GM18520 (cell line): Measurements from ENCODE around the gene THSD4.

Experiments
- ATAC-seq: cut with Tn5 transposase; IDR thresholded peaks from one replicate; pipeline ENCODE4 v1.9.1; 2021; ENCODE audit not compliant: unreplicated experiment

THSD4 gene

GRCh38 chr15:71730277-71731144 is 615.2 kb downstream of the THSD4 start:
- ATAC-seq = no peak

GRCh38 chr15:71732636-71733035 is 617.4 kb downstream of the THSD4 start:
- no peak for ATAC-seq

DNA sequence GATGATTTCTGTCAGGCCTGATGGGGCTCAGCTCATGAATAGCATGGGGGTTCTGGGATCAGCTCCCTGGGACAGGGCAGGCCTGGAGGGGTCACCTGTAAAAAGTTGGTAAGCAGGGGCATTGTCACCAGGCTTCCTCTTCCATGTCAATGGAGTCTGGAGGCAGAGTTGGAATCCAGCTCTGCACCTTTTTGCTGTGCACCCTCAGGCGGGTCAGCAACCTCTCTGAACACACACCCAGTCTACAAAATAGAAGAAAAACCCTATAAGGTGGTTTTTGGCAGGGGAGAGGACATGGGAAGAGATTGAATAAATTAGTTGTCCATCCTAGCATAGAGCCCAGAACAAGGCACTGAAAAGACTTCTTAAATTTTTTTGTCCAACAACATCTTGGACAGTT is 617.9 kb downstream of the THSD4 start:
- no peak for ATAC-seq

GRCh38 chr15:71734709-71735384 is 619.6 kb downstream of the THSD4 start:
- ATAC-seq = no peak

DNA sequence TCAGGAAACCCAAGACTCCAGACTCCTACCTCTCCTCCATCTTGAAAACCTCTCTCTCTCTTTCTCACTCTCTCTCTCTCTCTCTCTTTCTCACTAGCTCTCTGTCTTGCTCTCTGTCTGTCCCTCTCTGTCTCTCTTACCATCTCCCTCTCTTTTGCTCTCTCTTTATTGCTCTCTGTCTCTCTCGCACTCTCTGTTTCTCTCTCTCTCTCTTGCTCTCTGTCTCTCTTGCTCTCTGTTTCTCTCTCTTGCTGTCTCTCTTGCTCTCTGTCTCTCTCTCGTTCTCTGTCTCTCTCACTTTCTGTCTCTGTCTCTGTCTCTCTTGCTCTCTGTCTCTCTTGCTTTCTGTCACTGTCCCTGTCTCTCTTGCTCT is 620.1 kb downstream of the THSD4 start:
- no peak for ATAC-seq

- no peak for ATAC-seq
Observed at GRCh38 chr15:71736286-71736947, 621.1 kb downstream of the THSD4 start.

DNA sequence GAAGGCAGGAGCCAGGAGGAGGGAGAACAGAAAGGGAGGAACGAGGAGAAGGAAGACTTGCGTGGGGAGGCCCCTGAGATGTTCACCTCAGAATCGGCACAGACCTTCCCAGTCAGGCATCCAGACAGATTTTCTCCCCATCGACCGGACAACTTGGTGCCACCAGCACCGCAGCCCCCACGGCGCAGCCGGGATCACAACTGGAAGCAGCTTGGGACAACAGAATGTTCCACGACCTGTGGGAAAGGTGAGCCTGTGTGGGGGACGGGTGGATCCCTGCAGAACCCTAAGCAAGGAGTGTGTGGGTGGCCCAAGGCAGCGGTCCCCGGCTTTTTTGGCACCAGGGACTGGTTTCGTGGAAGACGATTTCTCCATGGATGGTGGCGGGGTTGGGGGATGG is 622.5 kb downstream of the THSD4 start:
- ATAC-seq = no peak

DNA sequence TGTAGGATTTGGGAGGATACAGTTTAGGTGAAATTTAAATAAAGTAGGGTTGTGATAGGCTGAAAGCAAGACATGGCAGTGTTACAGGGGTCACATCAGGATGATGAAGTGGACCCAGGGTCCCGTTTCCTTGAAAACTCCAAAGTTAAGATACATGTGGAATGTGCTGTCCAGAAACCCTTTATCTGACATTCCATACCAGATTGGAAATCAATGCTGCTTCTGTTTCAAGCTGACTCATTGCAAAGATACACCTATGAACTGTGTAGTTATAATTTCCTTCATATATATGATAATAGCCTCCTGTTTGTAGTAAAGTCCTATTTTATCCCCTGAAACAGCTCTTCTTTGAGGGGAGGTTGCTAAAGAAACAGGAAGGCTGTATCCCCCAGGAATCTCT is 624.1 kb downstream of the THSD4 start:
- ATAC-seq = no peak

GRCh38 chr15:71742964-71743363 is 627.7 kb downstream of the THSD4 start:
- ATAC-seq = no peak

DNA sequence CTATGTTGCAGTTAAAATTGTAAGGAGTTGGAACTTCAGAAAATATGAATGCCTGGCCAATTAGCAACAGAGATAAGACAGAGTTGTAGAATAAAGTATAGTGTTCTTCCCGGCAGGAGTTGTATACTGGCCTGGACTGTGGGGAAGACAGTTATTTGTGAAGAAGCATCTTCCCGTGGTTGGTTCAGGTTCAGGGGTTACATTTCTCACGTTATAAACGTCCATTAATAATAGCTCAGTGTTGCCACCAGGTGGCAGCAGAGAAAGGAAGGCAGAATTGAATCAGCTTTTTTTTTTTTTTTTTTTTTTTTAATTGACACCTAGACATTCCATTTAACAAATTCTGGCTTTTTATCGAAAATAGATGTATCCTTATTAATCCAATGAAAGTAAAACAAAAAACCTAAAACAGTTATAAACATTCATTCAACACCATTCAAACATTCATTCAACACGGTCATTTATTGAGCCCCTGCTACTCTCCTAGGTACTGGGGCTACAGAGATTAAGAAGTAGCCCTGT is 628.7 kb downstream of the THSD4 start:
- ATAC-seq = no peak

DNA sequence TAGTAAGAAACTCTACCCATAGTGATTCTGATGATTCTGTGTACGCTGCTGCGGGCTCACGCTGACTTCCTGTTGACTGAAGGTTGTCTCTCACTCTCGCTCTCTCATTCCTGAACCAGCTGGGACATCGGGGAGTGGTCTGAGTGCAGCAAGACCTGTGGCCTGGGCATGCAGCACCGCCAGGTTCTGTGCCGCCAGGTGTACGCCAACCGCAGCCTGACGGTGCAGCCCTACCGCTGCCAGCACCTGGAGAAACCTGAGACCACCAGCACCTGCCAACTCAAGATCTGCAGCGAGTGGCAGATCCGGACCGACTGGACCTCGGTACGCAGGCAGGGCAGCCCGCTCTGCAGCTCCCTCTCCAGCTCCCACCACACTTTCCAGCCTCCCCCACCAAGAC is 631.4 kb downstream of the THSD4 start:
- no peak for ATAC-seq

GRCh38 chr15:71747128-71748083 is 632.1 kb downstream of the THSD4 start:
- ATAC-seq = no peak

DNA sequence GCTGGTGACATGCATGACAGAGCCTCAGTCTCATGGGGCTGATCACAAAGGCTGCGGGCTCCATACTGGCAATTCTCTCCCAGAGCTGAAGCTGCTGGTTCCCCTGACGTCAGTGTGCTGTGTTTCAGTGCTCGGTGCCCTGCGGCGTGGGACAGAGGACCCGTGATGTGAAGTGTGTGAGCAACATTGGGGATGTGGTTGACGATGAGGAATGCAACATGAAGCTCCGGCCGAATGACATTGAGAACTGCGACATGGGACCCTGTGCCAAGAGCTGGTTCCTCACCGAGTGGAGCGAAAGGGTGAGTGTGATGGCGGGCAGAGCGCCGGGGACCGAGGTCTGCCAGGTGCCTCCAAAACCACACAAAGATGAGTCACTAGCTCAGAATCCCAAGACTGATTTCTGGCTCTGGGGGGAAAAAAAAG is 633.0 kb downstream of the THSD4 start:
- ATAC-seq = no peak

DNA sequence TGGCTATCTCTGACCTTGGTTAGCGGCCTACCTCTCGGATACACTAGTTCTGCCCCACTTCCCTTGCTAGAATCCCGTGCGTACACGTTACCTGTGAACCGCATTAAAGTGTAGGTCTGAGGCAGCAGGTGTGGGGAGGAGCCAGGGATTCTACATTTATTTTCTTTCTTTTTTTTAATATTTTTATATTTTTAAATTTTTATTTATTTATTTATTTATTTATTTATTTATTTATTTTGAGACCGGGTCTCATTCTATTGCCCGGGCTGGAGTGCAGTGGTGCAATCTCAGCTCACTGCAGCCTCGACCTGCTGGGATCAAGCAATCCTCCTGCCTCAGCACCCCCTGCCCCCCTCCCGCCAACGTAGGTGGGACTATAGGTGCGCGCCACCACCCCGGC is 634.2 kb downstream of the THSD4 start:
- ATAC-seq = no peak

- no peak for ATAC-seq
Observed at GRCh38 chr15:71752128-71752527, 636.9 kb downstream of the THSD4 start.

- ATAC-seq = no peak
Observed at GRCh38 chr15:71752604-71753289, 637.5 kb downstream of the THSD4 start.

- no peak for ATAC-seq
Observed at GRCh38 chr15:71753346-71753745, 638.1 kb downstream of the THSD4 start.

- no peak for ATAC-seq
Observed at GRCh38 chr15:71754660-71755059, 639.4 kb downstream of the THSD4 start.

DNA sequence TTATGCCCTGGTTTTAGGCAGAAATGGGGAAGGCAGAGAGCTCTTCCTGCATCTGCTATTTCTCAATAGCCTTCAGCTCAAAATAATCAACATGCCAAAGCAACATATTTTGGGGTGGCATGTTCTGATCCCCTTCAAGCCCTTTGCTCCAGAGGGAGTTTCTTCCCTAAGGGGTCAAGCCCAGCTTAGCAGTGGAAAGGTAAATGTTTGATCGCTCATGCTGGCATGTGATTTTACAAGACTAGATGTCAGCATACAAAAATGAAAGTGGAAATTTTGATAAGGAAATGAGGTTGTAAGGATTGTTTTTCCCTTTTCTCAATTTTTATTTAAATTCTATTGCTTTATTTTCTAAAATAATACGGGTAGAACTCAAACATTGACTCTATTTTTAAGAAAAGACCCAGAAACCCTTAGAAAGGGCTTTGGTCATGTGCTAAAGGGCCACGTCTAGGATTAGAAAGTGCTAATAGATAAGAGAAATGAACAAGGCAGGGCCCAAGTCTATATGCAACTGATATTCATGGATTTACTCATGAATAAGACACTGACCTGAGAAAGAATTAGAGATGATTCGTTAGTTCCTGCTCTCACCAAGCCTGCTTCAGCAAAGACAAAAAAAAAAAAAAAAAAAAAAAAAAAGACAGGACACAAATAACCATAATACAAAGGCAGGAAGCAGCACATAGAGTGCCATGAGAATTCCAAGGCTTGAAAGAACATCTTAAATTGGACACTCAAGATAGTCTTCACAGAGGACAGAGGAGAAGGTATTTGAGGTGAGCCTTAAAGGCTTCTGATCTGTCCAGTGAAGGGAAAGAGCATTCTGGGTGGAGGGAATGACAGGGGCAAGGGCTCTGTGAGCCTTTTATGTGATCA is 640.1 kb downstream of the THSD4 start:
- no peak for ATAC-seq
